A673 (cell line): ENCODE measurements around the gene FSTL4. TPM values are rescaled to one million over a fixed set of nuclear protein-coding genes. Genes with fewer than 3 reads are reported as not detected.

Experiments
- BruUV-seq: library from RNA; stranded (reverse); fragments of 400-500 nt; replicated peaks from 2 replicates; lab custom pipeline; 2021; lab: Mats Ljungman, UMichigan
- CTCF ChIA-PET: fragments of 300-600 bp; sonication (Branson Sonifier 250); formaldehyde crosslinking; loops from one replicate; lab custom pipeline; 2022; ENCODE audit warnings: antibody characterized with exemption; lab: Charles Lee
- POLR2A ChIA-PET: fragments of 300-600 bp; sonication (Branson Sonifier 250); formaldehyde crosslinking; loops from one replicate; lab custom pipeline; 2022; ENCODE audit warnings: antibody characterized with exemption; ENCODE audit not compliant: low non-redundant PET; lab: Charles Lee
- DNase-seq: peaks from one replicate; pipeline ENCODE4 v3.0.0-alpha.2; 2015; ENCODE audit warnings: low spot score
- H3K27ac ChIP-seq: fragments of 200-600 bp; sonication (generic); 2 replicates; pipeline ENCODE4 v1.5.1; 2016; ENCODE audit warnings: mixed run types, low read depth, mild to moderate bottlenecking, mixed read lengths, antibody characterized with exemption, low read length; ENCODE audit not compliant: poor library complexity, severe bottlenecking
- H3K27me3 ChIP-seq: fragments of 200-600 bp; sonication (generic); replicated peaks from 2 replicates; pipeline ENCODE4 v1.6.1; 2017; ENCODE audit warnings: mixed run types, low read depth, mild to moderate bottlenecking, mixed read lengths, antibody characterized with exemption, low read length; ENCODE audit not compliant: insufficient read depth, poor library complexity
- H3K36me3 ChIP-seq: fragments of 200-600 bp; sonication (generic); 2 replicates; pipeline ENCODE4 v1.6.1; 2016; ENCODE audit warnings: mixed run types, mild to moderate bottlenecking, mixed read lengths, antibody characterized with exemption, low read length; ENCODE audit not compliant: insufficient read depth, poor library complexity, severe bottlenecking
- H3K4me1 ChIP-seq: fragments of 200-600 bp; sonication (generic); 2 replicates; pipeline ENCODE4 v1.6.1; 2017; ENCODE audit warnings: mixed run types, mild to moderate bottlenecking, mixed read lengths, antibody characterized with exemption, low read length; ENCODE audit not compliant: insufficient read depth, poor library complexity, severe bottlenecking
- H3K4me3 ChIP-seq: fragments of 200-600 bp; sonication (generic); 2 replicates; pipeline ENCODE4 v1.5.1; 2016; ENCODE audit warnings: low read depth, mixed run types, mild to moderate bottlenecking, mixed read lengths, low read length; ENCODE audit not compliant: poor library complexity, severe bottlenecking
- H3K9me3 ChIP-seq: fragments of 200-600 bp; sonication (generic); 2 replicates; pipeline ENCODE4 v1.6.1; 2016; ENCODE audit warnings: mixed run types, low read depth, mild to moderate bottlenecking, mixed read lengths, antibody characterized with exemption, low read length; ENCODE audit not compliant: poor library complexity, severe bottlenecking
- EZH2 ChIP-seq: fragments of 200-600 bp; sonication (generic); IDR thresholded peaks from 2 replicates; pipeline ENCODE4 v1.6.1; 2017; ENCODE audit warnings: borderline replicate concordance, low read depth, mild to moderate bottlenecking, mixed read lengths, antibody characterized with exemption, low read length; ENCODE audit not compliant: poor library complexity, severe bottlenecking
- intact Hi-C: fragments of 100-400 bp; cut with micrococcal nuclease; formaldehyde crosslinking; loops from one replicate; pipeline ENCODE4 v1.10.0; 2022; ENCODE audit not compliant: unreplicated experiment
- total RNA-seq: library from RNA; stranded (reverse); gene quantifications from 2 replicates; pipeline ENCODE4 v1.2.3, GENCODE V29; 2021
- TF ChIP-seq, protein P1 (sequence below): fragments of 300-800, 200-600 bp; sonication (generic); conservative IDR thresholded peaks from 2 replicates; pipeline ENCODE4 v1.5.1; 2017; ENCODE audit warnings: low read depth, mild to moderate bottlenecking, antibody characterized with exemption, low read length, moderate library complexity, mixed read lengths

FSTL4 gene
- total RNA-seq, 1 experiment from 2014 or later, result 0.86 TPM

DNA sequence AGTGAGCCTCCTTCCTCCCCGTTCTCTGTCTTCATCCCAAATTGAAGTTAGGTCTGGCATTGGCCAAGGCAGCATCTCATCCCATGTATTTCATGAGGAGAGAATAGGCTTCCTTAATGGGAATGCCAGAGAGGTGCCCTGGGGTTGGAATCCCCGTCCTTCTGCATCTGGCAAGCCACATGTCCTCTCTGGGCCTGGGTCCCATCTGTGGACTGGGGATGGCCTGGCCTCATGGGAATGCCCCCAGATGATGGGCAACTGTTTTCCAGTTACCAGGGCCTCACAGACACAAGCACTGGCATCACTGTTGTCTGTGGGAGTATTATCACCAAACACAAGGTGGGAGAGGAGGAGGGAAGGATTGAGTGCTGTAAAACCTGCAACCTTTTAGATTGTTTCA is 153.9 kb downstream of the FSTL4 start:
- no TSS peak for BruUV-seq
- Histone ChIP-seq H3K9me3 (no peaks in the 10 kb centered on the region), H3K27ac (no peak overlapping the region), H3K27me3 (no peaks in the 10 kb centered on the region), H3K4me3 (no peak overlapping the region), H3K4me1 (no peaks in the 10 kb centered on the region), H3K36me3 (no peaks in the 10 kb centered on the region)
- CTCF ChIA-PET, result no interaction called here
- POLR2A ChIA-PET, result no interaction called here
- no peak for DNase-seq
- TF ChIP-seq, protein P1, sequence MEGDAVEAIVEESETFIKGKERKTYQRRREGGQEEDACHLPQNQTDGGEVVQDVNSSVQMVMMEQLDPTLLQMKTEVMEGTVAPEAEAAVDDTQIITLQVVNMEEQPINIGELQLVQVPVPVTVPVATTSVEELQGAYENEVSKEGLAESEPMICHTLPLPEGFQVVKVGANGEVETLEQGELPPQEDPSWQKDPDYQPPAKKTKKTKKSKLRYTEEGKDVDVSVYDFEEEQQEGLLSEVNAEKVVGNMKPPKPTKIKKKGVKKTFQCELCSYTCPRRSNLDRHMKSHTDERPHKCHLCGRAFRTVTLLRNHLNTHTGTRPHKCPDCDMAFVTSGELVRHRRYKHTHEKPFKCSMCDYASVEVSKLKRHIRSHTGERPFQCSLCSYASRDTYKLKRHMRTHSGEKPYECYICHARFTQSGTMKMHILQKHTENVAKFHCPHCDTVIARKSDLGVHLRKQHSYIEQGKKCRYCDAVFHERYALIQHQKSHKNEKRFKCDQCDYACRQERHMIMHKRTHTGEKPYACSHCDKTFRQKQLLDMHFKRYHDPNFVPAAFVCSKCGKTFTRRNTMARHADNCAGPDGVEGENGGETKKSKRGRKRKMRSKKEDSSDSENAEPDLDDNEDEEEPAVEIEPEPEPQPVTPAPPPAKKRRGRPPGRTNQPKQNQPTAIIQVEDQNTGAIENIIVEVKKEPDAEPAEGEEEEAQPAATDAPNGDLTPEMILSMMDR, result no peak
- no peak for TF ChIP-seq EZH2
- intact Hi-C loops, result no loop called here

DNA sequence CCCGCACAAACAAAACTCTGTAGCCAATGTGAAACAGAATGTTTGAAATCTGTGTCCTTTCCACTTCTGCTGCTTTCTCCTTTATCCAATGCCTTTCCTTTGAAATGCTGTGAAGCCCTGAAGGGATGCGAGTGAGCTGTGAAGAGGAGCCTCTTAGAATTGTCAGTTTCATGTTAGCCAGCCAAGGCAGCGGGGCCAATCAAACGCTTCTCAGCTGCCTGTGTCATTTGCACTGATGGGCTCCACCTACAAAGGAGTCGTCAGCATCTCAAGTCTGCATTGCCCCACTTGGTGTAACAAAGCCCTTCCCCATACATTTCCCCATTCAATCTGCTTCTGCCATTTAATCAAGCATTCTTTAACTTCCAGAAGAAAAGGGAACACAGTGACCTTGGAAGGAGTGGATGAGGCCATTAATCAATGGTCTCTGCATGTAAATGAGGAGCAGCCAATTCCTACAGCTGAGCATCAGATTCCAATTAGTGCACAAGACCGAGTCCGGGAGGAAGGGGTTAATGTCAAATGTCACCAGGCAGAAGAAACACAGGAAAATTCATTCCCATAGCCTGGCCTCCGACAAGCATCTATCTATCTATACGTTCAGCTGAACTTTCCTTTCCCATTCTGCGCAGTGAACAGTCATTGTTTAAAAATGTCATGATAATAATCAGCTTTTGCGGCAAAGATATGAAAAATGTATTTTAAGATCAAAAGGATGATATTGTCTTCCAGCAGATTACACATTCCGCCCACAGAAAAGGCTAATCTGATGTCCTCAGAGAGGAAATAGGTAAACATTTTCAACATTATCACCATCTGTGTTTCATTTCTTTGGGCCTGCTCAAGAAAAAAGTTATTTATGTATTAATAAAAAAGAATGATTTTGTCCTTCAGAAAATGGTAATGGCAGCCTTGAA is 154.6 kb downstream of the FSTL4 start:
- H3K4me3 ChIP-seq, result no peak overlapping the region
- DNase-seq, result no peak
- no TSS peak for BruUV-seq
- POLR2A ChIA-PET, result no interaction called here
- H3K4me1 ChIP-seq, result no peaks in the 10 kb centered on the region
- no peak overlapping the region for H3K27ac ChIP-seq
- TF ChIP-seq, protein P1, result no peak
- no peak for TF ChIP-seq EZH2
- H3K27me3 ChIP-seq, result no peaks in the 10 kb centered on the region
- intact Hi-C loops, result no loop called here
- CTCF ChIA-PET, result no interaction called here
- no peaks in the 10 kb centered on the region for H3K9me3 ChIP-seq
- H3K36me3 ChIP-seq, result no peaks in the 10 kb centered on the region

DNA sequence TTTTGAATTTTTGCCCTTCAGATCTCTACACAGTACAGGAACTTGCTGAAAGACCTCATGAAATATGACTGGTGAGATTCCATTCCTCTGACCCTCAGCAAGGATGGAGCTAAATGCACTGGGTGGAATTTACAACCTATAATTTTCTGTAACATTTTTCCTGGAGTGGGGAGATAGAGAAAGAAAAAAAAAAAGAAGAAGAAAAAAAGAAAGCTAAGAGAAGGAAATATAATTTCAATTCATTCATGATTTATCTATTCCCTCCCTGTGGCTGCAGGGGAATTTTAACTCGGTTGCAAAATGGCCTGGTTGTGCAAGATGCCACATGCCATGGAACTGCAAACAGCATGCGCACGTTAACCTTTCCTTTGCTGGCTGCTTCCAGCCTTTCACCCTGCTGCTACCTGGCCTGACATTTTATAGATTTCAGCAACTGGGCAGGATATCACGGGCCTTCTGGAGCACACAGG is 155.4 kb downstream of the FSTL4 start:
- H3K27ac ChIP-seq, result no peak overlapping the region
- intact Hi-C loops, result no loop called here

More for the DNA sequence above, 155.4 kb downstream of the FSTL4 start:
- Histone ChIP-seq H3K4me1 (no peaks in the 10 kb centered on the region), H3K4me3 (no peak overlapping the region), H3K9me3 (no peaks in the 10 kb centered on the region), H3K36me3 (no peaks in the 10 kb centered on the region), H3K27me3 (no peaks in the 10 kb centered on the region)
- TF ChIP-seq, protein P1, result no peak
- no peak for TF ChIP-seq EZH2
- no TSS peak for BruUV-seq
- CTCF ChIA-PET, result no interaction called here
- POLR2A ChIA-PET, result no interaction called here
- DNase-seq, result no peak
